HCT116 (cell line): Measurements from ENCODE around the gene HBB. TPM values are rescaled to one million over a fixed set of nuclear protein-coding genes. Genes with fewer than 3 reads are reported as not detected.

ENCODE experiments used
- ATAC-seq: fragments of 200-7000 bp; cut with Tn5 transposase; 2 replicates; pipeline ENCODE4 v1.9.1; 2020; ENCODE audit warnings: mild to moderate bottlenecking, moderate library complexity
- BruUV-seq: library from RNA; stranded (reverse); fragments of 400-500 nt; replicated peaks from 2 replicates; lab custom pipeline; 2021; lab: Mats Ljungman, UMichigan
- CTCF ChIA-PET: fragments of 300-600 bp; sonication (Branson Sonifier 250); formaldehyde crosslinking; loops from one replicate; lab custom pipeline; 2021; ENCODE audit warnings: antibody characterized with exemption; lab: Charles Lee
- POLR2A ChIA-PET: fragments of 300-600, 350-600 bp; sonication (Branson Sonifier 250); formaldehyde crosslinking; loops from one replicate; lab custom pipeline; 2021; ENCODE audit warnings: antibody characterized with exemption; lab: Charles Lee
- RAD21 ChIA-PET, 2 experiments: fragments of 300-600 bp; sonication (Branson Sonifier 250); formaldehyde crosslinking; loops; one replicate each; lab custom pipeline; 2023; ENCODE audit warnings: low total read pairs in 2 of 2; ENCODE audit not compliant: uncharacterized antibody in 2 of 2, unreplicated experiment in 2 of 2, low non-redundant PET in 1 of 2; lab: Charles Lee
- DNase-seq: peaks from one replicate; pipeline ENCODE4 v3.0.0-alpha.2; 2010; ENCODE audit warnings: low read depth, low spot score
- H2AFZ ChIP-seq: fragments of 200-600 bp; shearing (Covaris generic), sonication (generic); 2 replicates; pipeline ENCODE4 v1.6.1; 2017; ENCODE audit warnings: low read depth, mixed run types, mixed read lengths, antibody characterized with exemption, low read length; ENCODE audit not compliant: poor library complexity, severe bottlenecking
- H3K27ac ChIP-seq: 2 replicates; pipeline ENCODE4 v1.5.1; 2012; ENCODE audit warnings: low read depth, low read length
- H3K27me3 ChIP-seq: fragments of 200-600 bp; sonication (generic); 2 replicates; pipeline ENCODE4 v1.6.1; 2016; ENCODE audit warnings: mixed run types, low read length, mixed read lengths; ENCODE audit not compliant: insufficient read depth
- H3K36me3 ChIP-seq, 2 experiments: fragments of 200-500 bp in 1 of 2; fragments of 200-600 bp in 1 of 2; sonication (Bioruptor generic) in 1 of 2; sonication (generic) in 1 of 2; 2 replicates each; pipeline versions ENCODE4 v1.5.1 to v1.6.1; 2014 to 2016; ENCODE audit warnings: low read length in 2 of 2, inconsistent platforms in 1 of 2, mixed read lengths in 1 of 2, mixed run types in 1 of 2; ENCODE audit not compliant: insufficient read depth in 2 of 2, control insufficient read depth in 1 of 2
- H3K4me1 ChIP-seq, 2 experiments: fragments of 200-600 bp in 1 of 2; sonication (generic) in 1 of 2; 2 replicates each; pipeline versions ENCODE4 v1.5.1 to v1.6.1; 2012 to 2017; ENCODE audit warnings: low read length in 2 of 2, inconsistent platforms in 1 of 2, mild to moderate bottlenecking in 1 of 2, mixed read lengths in 1 of 2, mixed run types in 1 of 2, moderate library complexity in 1 of 2; ENCODE audit not compliant: insufficient read depth in 2 of 2, control insufficient read depth in 1 of 2
- H3K4me2 ChIP-seq: fragments of 200-600 bp; sonication (generic); 2 replicates; pipeline ENCODE4 v1.6.1; 2017; ENCODE audit warnings: mixed run types, low read length, mixed read lengths
- H3K4me3 ChIP-seq, 2 experiments: fragments of 200-600 bp in 1 of 2; sonication (generic) in 1 of 2; replicated peaks in 1 of 2; 2 replicates each; pipeline ENCODE4 v1.5.1; 2011 to 2016; ENCODE audit warnings: low read length in 2 of 2, control low read depth in 1 of 2, low read depth in 1 of 2, mild to moderate bottlenecking in 1 of 2, mixed read lengths in 1 of 2, mixed run types in 1 of 2
- H3K79me2 ChIP-seq: fragments of 200-600 bp; sonication (generic); 2 replicates; pipeline ENCODE4 v1.6.1; 2017; ENCODE audit warnings: mild to moderate bottlenecking, mixed run types, low read length, moderate library complexity, mixed read lengths; ENCODE audit not compliant: insufficient read depth
- H3K9ac ChIP-seq: fragments of 200-600 bp; sonication (generic); 2 replicates; pipeline ENCODE4 v1.6.1; 2016; ENCODE audit warnings: low read length, mixed read lengths
- H3K9me2 ChIP-seq: fragments of 200-600 bp; sonication (generic), shearing (Covaris generic); 2 replicates; pipeline ENCODE4 v1.6.1; 2017; ENCODE audit warnings: mixed run types, mild to moderate bottlenecking, moderate library complexity; ENCODE audit not compliant: insufficient read depth
- H3K9me3 ChIP-seq, 2 experiments: fragments of 200-500 bp in 1 of 2; fragments of 200-600 bp in 1 of 2; sonication (Bioruptor generic) in 1 of 2; sonication (generic) in 1 of 2; 2 replicates each; pipeline ENCODE4 v1.6.1; 2014 to 2017; ENCODE audit warnings: low read length in 2 of 2, mixed read lengths in 2 of 2, inconsistent platforms in 1 of 2, low read depth in 1 of 2, mild to moderate bottlenecking in 1 of 2, mixed run types in 1 of 2, moderate library complexity in 1 of 2; ENCODE audit not compliant: control insufficient read depth in 1 of 2, insufficient read depth in 1 of 2
- H4K20me1 ChIP-seq: fragments of 200-600 bp; sonication (generic), shearing (Covaris generic); 2 replicates; pipeline ENCODE4 v1.6.1; 2017; ENCODE audit warnings: mixed run types, mild to moderate bottlenecking, moderate library complexity; ENCODE audit not compliant: insufficient read depth
- ATF3 ChIP-seq: IDR thresholded peaks from 2 replicates; pipeline ENCODE4 v1.6.1; 2012
- CEBPB ChIP-seq: IDR thresholded peaks from 2 replicates; pipeline ENCODE4 v1.6.1; 2012; ENCODE audit warnings: low read depth
- CTCF ChIP-seq, 3 experiments: fragments of 200-600 bp in 1 of 3; sonication (generic) in 1 of 3; IDR thresholded peaks in 2 of 3; conservative IDR thresholded peaks in 1 of 3; 2 replicates each; pipeline ENCODE4 v1.5.1; 2012 to 2017; ENCODE audit warnings: low read depth in 2 of 3, low read length in 2 of 3, antibody characterized with exemption in 1 of 3, borderline replicate concordance in 1 of 3, control low read depth in 1 of 3, mild to moderate bottlenecking in 1 of 3, mixed read lengths in 1 of 3, mixed run types in 1 of 3, moderate library complexity in 1 of 3; ENCODE audit not compliant: insufficient read depth in 1 of 3
- ELF1 ChIP-seq: IDR thresholded peaks from 2 replicates; pipeline ENCODE4 v1.6.1; 2012; ENCODE audit warnings: low read depth, borderline replicate concordance
- EZH2phosphoT487 ChIP-seq: fragments of 200-600 bp; IDR thresholded peaks from 2 replicates; pipeline ENCODE4 v1.6.1; 2018; ENCODE audit warnings: antibody characterized with exemption, borderline replicate concordance
- JUND ChIP-seq: IDR thresholded peaks from 2 replicates; pipeline ENCODE4 v1.6.1; 2012
- MAX ChIP-seq: IDR thresholded peaks from 2 replicates; pipeline ENCODE4 v1.6.1; 2012
- REST ChIP-seq: IDR thresholded peaks from 2 replicates; pipeline ENCODE4 v1.6.1; 2012; ENCODE audit warnings: low read depth
- ZBTB33 ChIP-seq: IDR thresholded peaks from 2 replicates; pipeline ENCODE4 v1.6.1; 2011; ENCODE audit warnings: mild to moderate bottlenecking, low read length, moderate library complexity; ENCODE audit not compliant: insufficient replicate concordance; ENCODE audit errors: extremely low read depth
- intact Hi-C: fragments of 100-400 bp; cut with micrococcal nuclease; formaldehyde crosslinking; loops from 2 replicates; pipeline ENCODE4 v1.10.0; 2022
- total RNA-seq: library from RNA; stranded (reverse); gene quantifications from one replicate; pipeline ENCODE4 v1.2.1, GENCODE V29; 2021; ENCODE audit not compliant: unreplicated experiment

HBB gene
- total RNA-seq, 1 experiment from 2014 or later: not detected

GRCh38 chr11:5235364-5236095 is 8.7 kb upstream of the HBB start:
- no peak overlapping the region for H2AFZ ChIP-seq
- no peaks in the 10 kb centered on the region for H3K9me2 ChIP-seq
- ChIA-PET CTCF (no interaction called here), POLR2A (no interaction called here), RAD21 (no interaction called here)
- TF ChIP-seq EZH2phosphoT487 (no peak), JUND (no peak), REST (no peak), ZBTB33 (no peak), ATF3 (no peak), MAX (no peak), ELF1 (no peak), CTCF (IDR thresholded peaks at IDR 0.05 in 2 of 3, conservative IDR thresholded peaks at IDR 0.05 in 1 of 3; ENCODE audit: borderline replicate concordance in 1 of 3, insufficient read depth in 1 of 3, low read depth in 2 of 3, low read length in 2 of 3) (no peak), CEBPB (no peak)
- no peak overlapping the region for H3K4me2 ChIP-seq
- no peaks in the 10 kb centered on the region for H3K9me3 ChIP-seq
- DNase-seq (no peak), ATAC-seq (no peak)
- H3K27ac ChIP-seq: no peak overlapping the region
- no peaks in the 10 kb centered on the region for H3K36me3 ChIP-seq
- intact Hi-C loops: no loop called here
- H4K20me1 ChIP-seq: no peaks in the 10 kb centered on the region
- no peaks in the 10 kb centered on the region for H3K4me1 ChIP-seq
- peaks cover 46% of the 10 kb centered on the region for H3K27me3 ChIP-seq
- no peak overlapping the region for H3K4me3 ChIP-seq
- H3K79me2 ChIP-seq: no peaks in the 10 kb centered on the region
- H3K9ac ChIP-seq: no peak overlapping the region
- no TSS peak for BruUV-seq
